NT2/D1 (cell line): ENCODE data around the gene CCDC149.

Experiments
- SUZ12 ChIP-seq: IDR thresholded peaks from 2 replicates; pipeline ENCODE4 v1.6.1; 2011; ENCODE audit not compliant: insufficient read length, insufficient read depth; ENCODE audit errors: extremely low read depth
- YY1 ChIP-seq: IDR thresholded peaks from 2 replicates; pipeline ENCODE4 v1.6.1; 2011; ENCODE audit not compliant: insufficient read length, insufficient read depth

GRCh38 chr4:24798036-24798610 is 114.7 kb downstream of the CCDC149 start:
- TF ChIP-seq YY1: no peak
- no peak for TF ChIP-seq SUZ12
